H1 (cell line): ENCODE measurements around the gene TSHZ2. TPM values are rescaled to one million over a fixed set of nuclear protein-coding genes. Genes with fewer than 3 reads are reported as not detected.

Experiments
- CTCF ChIA-PET: fragments of 300-600 bp; sonication (Branson Sonifier 250); formaldehyde crosslinking; loops from one replicate; lab custom pipeline; 2021; ENCODE audit not compliant: partially characterized antibody; lab: Charles Lee
- POLR2A ChIA-PET: fragments of 300-600 bp; sonication (Branson Sonifier 250); formaldehyde crosslinking; loops from one replicate; lab custom pipeline; 2021; ENCODE audit warnings: inconsistent platforms; ENCODE audit not compliant: partially characterized antibody; lab: Charles Lee
- DNase-seq, 2 experiments: peaks; one replicate each; pipeline versions ENCODE4 v3.0.0 to v3.0.0-alpha.2; 2010 to 2022; ENCODE audit warnings: low spot score in 2 of 2, low read depth in 1 of 2, mixed read lengths in 1 of 2
- FAIRE-seq: peaks from 2 replicates; lab custom pipeline; 2011; peaks lifted over from hg19 to GRCh38; lab: Jason Lieb, UNC
- H2AFZ ChIP-seq: 2 replicates; pipeline ENCODE4 v1.8.1; 2012; ENCODE audit warnings: low read length, inconsistent platforms
- H2AK5ac ChIP-seq: 2 replicates; pipeline ENCODE4 v1.6.1; 2013; ENCODE audit warnings: low read depth, low read length
- H2BK120ac ChIP-seq: replicated peaks from 2 replicates; pipeline ENCODE3; 2013; ENCODE audit warnings: low read depth, low read length, inconsistent platforms
- H2BK12ac ChIP-seq: 2 replicates; pipeline ENCODE4 v1.6.1; 2013; ENCODE audit warnings: low read depth, low read length
- H2BK15ac ChIP-seq: 2 replicates; pipeline ENCODE4 v1.6.1; 2013; ENCODE audit warnings: low read length
- H2BK20ac ChIP-seq: 2 replicates; pipeline ENCODE4 v1.6.1; 2013; ENCODE audit warnings: low read length
- H2BK5ac ChIP-seq: 2 replicates; pipeline ENCODE4 v1.6.1; 2013; ENCODE audit warnings: low read depth, low read length
- H3K14ac ChIP-seq: 2 replicates; pipeline ENCODE4 v1.6.1; 2013; ENCODE audit warnings: inconsistent platforms; ENCODE audit not compliant: insufficient read length
- H3K18ac ChIP-seq: 2 replicates; pipeline ENCODE4 v1.6.1; 2013; ENCODE audit warnings: low read length; ENCODE audit errors: extremely low read depth
- H3K23ac ChIP-seq: 2 replicates; pipeline ENCODE4 v1.6.1; 2013; ENCODE audit warnings: inconsistent platforms; ENCODE audit not compliant: insufficient read length
- H3K23me2 ChIP-seq: 2 replicates; pipeline ENCODE4 v1.6.1; 2013; ENCODE audit warnings: low read depth, low read length
- H3K27ac ChIP-seq: 2 replicates; pipeline ENCODE4 v1.6.1; 2011; ENCODE audit warnings: low read depth, low read length, inconsistent platforms
- H3K27me3 ChIP-seq, 4 experiments: replicated peaks in 1 of 4; 1 replicate in 1 of 4; 2 replicates in 3 of 4; pipeline versions ENCODE4 v1.6.1 to v1.8.1; 2011 to 2013; ENCODE audit warnings: low read length in 3 of 4, mild to moderate bottlenecking in 3 of 4, inconsistent platforms in 2 of 4, mixed read lengths in 2 of 4, moderate library complexity in 1 of 4; ENCODE audit not compliant: control insufficient read depth in 3 of 4, insufficient read depth in 3 of 4; ENCODE audit errors: extremely low read depth in 1 of 4
- H3K36me3 ChIP-seq, 4 experiments: 2 replicates each; pipeline versions ENCODE4 v1.6.1 to v1.8.1; 2011 to 2013; ENCODE audit warnings: mild to moderate bottlenecking in 4 of 4, low read length in 3 of 4, moderate library complexity in 2 of 4, control low read depth in 1 of 4, inconsistent platforms in 1 of 4; ENCODE audit not compliant: insufficient read depth in 4 of 4, control insufficient read depth in 2 of 4
- H3K4ac ChIP-seq: replicated peaks from 2 replicates; pipeline ENCODE3; 2013; ENCODE audit warnings: low read length, low read depth, mixed read lengths, inconsistent platforms; ENCODE audit not compliant: insufficient read length
- H3K4me1 ChIP-seq, 4 experiments: replicated peaks in 1 of 4; 1 replicate in 1 of 4; 2 replicates in 3 of 4; pipeline versions ENCODE4 v1.6.1 to v1.8.1; 2011 to 2013; ENCODE audit warnings: low read length in 3 of 4, inconsistent platforms in 2 of 4, mixed read lengths in 1 of 4; ENCODE audit not compliant: insufficient read depth in 4 of 4, control insufficient read depth in 3 of 4
- H3K4me2 ChIP-seq, 2 experiments: 2 replicates each; pipeline versions ENCODE4 v1.6.1 to v1.8.1; 2011 to 2013; ENCODE audit warnings: low read depth in 2 of 2, low read length in 2 of 2, control low read depth in 1 of 2, inconsistent platforms in 1 of 2, mild to moderate bottlenecking in 1 of 2; ENCODE audit not compliant: insufficient read depth in 1 of 2
- H3K4me3 ChIP-seq, 4 experiments: fragments of 200-600, 300-600 bp in 1 of 4; sonication (generic), shearing (Covaris generic), sonication (Bioruptor Twin) in 1 of 4; 2 replicates each; pipeline versions ENCODE4 v1.5.1 to v1.8.1; 2011 to 2016; ENCODE audit warnings: low read length in 4 of 4, low read depth in 3 of 4, control low read depth in 2 of 4, inconsistent platforms in 2 of 4, mild to moderate bottlenecking in 2 of 4, mixed read lengths in 1 of 4, moderate library complexity in 1 of 4; ENCODE audit not compliant: insufficient read depth in 2 of 4; ENCODE audit errors: extremely low read depth in 1 of 4
- H3K56ac ChIP-seq: replicated peaks from 2 replicates; pipeline ENCODE3; 2013; ENCODE audit warnings: low read depth, mild to moderate bottlenecking, mixed read lengths, low read length, inconsistent platforms; ENCODE audit not compliant: insufficient read length
- H3K79me1 ChIP-seq: 2 replicates; pipeline ENCODE4 v1.6.1; 2013; ENCODE audit warnings: low read depth, low read length, control low read depth
- H3K79me2 ChIP-seq, 2 experiments: 2 replicates each; pipeline versions ENCODE4 v1.6.1 to v1.8.1; 2012 to 2013; ENCODE audit warnings: low read length in 2 of 2, mild to moderate bottlenecking in 2 of 2, inconsistent platforms in 1 of 2; ENCODE audit not compliant: insufficient read depth in 2 of 2, control insufficient read depth in 1 of 2
- H3K9ac ChIP-seq, 4 experiments: replicated peaks in 1 of 4; 1 replicate in 1 of 4; 2 replicates in 3 of 4; pipeline versions ENCODE4 v1.6.1 to v1.8.1; 2011 to 2013; ENCODE audit warnings: low read depth in 3 of 4, low read length in 3 of 4, control low read depth in 2 of 4, mild to moderate bottlenecking in 2 of 4, moderate library complexity in 2 of 4, inconsistent platforms in 1 of 4; ENCODE audit errors: extremely low read depth in 1 of 4
- H3K9me3 ChIP-seq, 2 experiments: 2 replicates each; pipeline versions ENCODE4 v1.6.1 to v1.8.1; 2012 to 2013; ENCODE audit warnings: mild to moderate bottlenecking in 2 of 2, moderate library complexity in 2 of 2, control low read depth in 1 of 2, inconsistent platforms in 1 of 2, low read depth in 1 of 2, low read length in 1 of 2, mixed read lengths in 1 of 2; ENCODE audit not compliant: insufficient read depth in 2 of 2
- H4K20me1 ChIP-seq, 2 experiments: replicated peaks in 1 of 2; 2 replicates each; pipeline versions ENCODE3 to v1.8.1; 2011 to 2013; ENCODE audit warnings: inconsistent platforms in 2 of 2, low read length in 2 of 2, mild to moderate bottlenecking in 1 of 2; ENCODE audit not compliant: insufficient read depth in 2 of 2, control insufficient read depth in 1 of 2
- H4K5ac ChIP-seq: 2 replicates; pipeline ENCODE4 v1.6.1; 2013; ENCODE audit warnings: low read length, low read depth, mixed read lengths, inconsistent platforms; ENCODE audit not compliant: insufficient read length
- H4K8ac ChIP-seq: 2 replicates; pipeline ENCODE4 v1.8.0; 2013; ENCODE audit warnings: mild to moderate bottlenecking, moderate library complexity, low read length, inconsistent platforms; ENCODE audit not compliant: insufficient read depth; ENCODE audit errors: extremely low read depth
- H4K91ac ChIP-seq: replicated peaks from 2 replicates; pipeline ENCODE3; 2013; ENCODE audit warnings: low read length, mixed read lengths, inconsistent platforms; ENCODE audit not compliant: insufficient read length
- CBX5 ChIP-seq: fragments of 300-800, 300-1000 bp; sonication (generic); IDR thresholded peaks from 2 replicates; pipeline ENCODE4 v1.7.1; 2016; ENCODE audit warnings: antibody characterized with exemption, low read length, low read depth
- CREB1 ChIP-seq: IDR thresholded peaks from 2 replicates; pipeline ENCODE4 v1.6.1; 2012; ENCODE audit warnings: inconsistent platforms
- EGR1 ChIP-seq: IDR thresholded peaks from 2 replicates; pipeline ENCODE4 v1.6.1; 2011; ENCODE audit warnings: low read depth, low read length, borderline replicate concordance
- GTF2F1 ChIP-seq: IDR thresholded peaks from 2 replicates; pipeline ENCODE4 v1.6.1; 2012; ENCODE audit warnings: low read depth, low read length, improper control_type of control experiment, borderline replicate concordance
- JUND ChIP-seq: IDR thresholded peaks from 2 replicates; pipeline ENCODE4 v1.6.1; 2011; ENCODE audit warnings: mild to moderate bottlenecking, improper control_type of control experiment, low read length
- POLR2A ChIP-seq, 2 experiments: IDR thresholded peaks; 1 replicate in 1 of 2; 2 replicates in 1 of 2; pipeline ENCODE4 v1.6.1; 2011; ENCODE audit warnings: low read depth in 2 of 2, low read length in 2 of 2, mild to moderate bottlenecking in 2 of 2; ENCODE audit errors: control extremely low read depth in 1 of 2
- RFX5 ChIP-seq: IDR thresholded peaks from 2 replicates; pipeline ENCODE4 v1.6.1; 2011; ENCODE audit warnings: low read depth, low read length, improper control_type of control experiment, borderline replicate concordance
- RXRA ChIP-seq: IDR thresholded peaks from 2 replicates; pipeline ENCODE4 v1.6.1; 2011; ENCODE audit warnings: low read depth, mild to moderate bottlenecking, low read length, moderate library complexity; ENCODE audit not compliant: insufficient read depth
- SIN3A ChIP-seq, 2 experiments: IDR thresholded peaks in 1 of 2; conservative IDR thresholded peaks in 1 of 2; 2 replicates each; pipeline ENCODE4 v1.6.1; 2011 to 2012; ENCODE audit warnings: low read length in 2 of 2, improper control_type of control experiment in 1 of 2, low read depth in 1 of 2, mild to moderate bottlenecking in 1 of 2
- SP4 ChIP-seq: IDR thresholded peaks from 2 replicates; pipeline ENCODE4 v1.6.1; 2012; ENCODE audit warnings: low read length, inconsistent platforms
- TAF7 ChIP-seq: optimal IDR thresholded peaks from 2 replicates; pipeline ENCODE3; 2011; ENCODE audit warnings: low read depth, mild to moderate bottlenecking, inconsistent platforms, low read length, moderate library complexity, borderline replicate concordance
- WGBS, 2 experiments: shearing (Covaris generic) in 1 of 2; methylation state at CpG; one replicate each; pipeline versions ENCODE4 v1.1.6 to v1.1.7; 2013 to 2015; ENCODE audit warnings: low lambda C conversion rate in 2 of 2, mixed read lengths in 2 of 2, inconsistent platforms in 1 of 2, low coverage in 1 of 2, missing lambda C conversion rate in 1 of 2; ENCODE audit not compliant: insufficient replicate concordance in 2 of 2, insufficient coverage in 1 of 2, insufficient read length in 1 of 2; ENCODE audit errors: extremely low coverage in 1 of 2, missing lambda C conversion rate in 1 of 2; 5-methylcytosine and 5-hydroxymethylcytosine counted together
- polyA plus RNA-seq, 7 experiments: library from polyadenylated mRNA; depleted of rRNA in 3 of 7; stranded (reverse) in 5 of 7; unstranded in 2 of 7; fragments of >200 nt in 5 of 7; fragments of 200-250 nt in 2 of 7; gene quantifications; 1 replicate in 5 of 7; 2 replicates in 1 of 7; 4 replicates in 1 of 7; pipeline versions ENCODE4 v1.2.1 to v1.2.3, GENCODE V29; 2011 to 2013; ENCODE audit warnings: missing spikeins in 2 of 7, mixed read lengths in 2 of 7
- total RNA-seq: library from RNA; stranded (reverse); fragmentation: NEBNext Ultra II Directional; extraction: Animal tissue kit (Norgen Biotek cat#: 25700); gene quantifications from 2 replicates; pipeline ENCODE4 v1.2.1, GENCODE V29; 2021
- TF ChIP-seq, protein P1 (sequence below), 3 experiments: IDR thresholded peaks; 1 replicate in 2 of 3; 2 replicates in 1 of 3; pipeline versions ENCODE4 v1.5.1 to v1.6.1; 2011; ENCODE audit warnings: low read length in 3 of 3, mild to moderate bottlenecking in 3 of 3, inconsistent platforms in 2 of 3, low read depth in 1 of 3, moderate library complexity in 1 of 3; ENCODE audit not compliant: insufficient read depth in 1 of 3; ENCODE audit errors: control extremely low read depth in 1 of 3

TSHZ2 gene
- total and polyA plus RNA-seq, 2 of the 8 experiments (the other 6 are each of a cell fraction or from before 2014, with no cell fraction given): 0.14 to 0.30 TPM

DNA sequence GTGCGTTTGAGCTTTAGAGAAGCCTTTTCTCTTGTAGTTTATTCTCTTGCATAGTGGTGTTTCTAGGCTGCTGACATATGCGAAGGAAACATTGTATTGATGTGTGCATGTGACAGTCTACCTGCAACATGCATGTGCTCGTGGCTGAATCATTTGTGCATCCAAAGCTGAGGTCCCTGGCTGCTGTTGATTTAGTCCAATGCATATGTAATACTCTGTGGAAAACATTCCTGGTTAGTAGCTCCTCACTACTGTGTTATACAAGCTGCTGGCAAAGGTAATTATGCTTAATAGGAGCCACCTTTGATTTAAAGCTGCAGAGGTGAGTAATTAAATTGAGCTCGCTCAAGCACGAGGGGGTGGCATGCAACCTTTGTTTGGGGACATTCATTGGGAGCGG is 24.5 kb downstream of the TSHZ2 start:
- no peak overlapping the region for H4K91ac ChIP-seq
- no peak overlapping the region for H2AFZ ChIP-seq
- H3K9ac ChIP-seq: no peak overlapping the region
- no peak overlapping the region for H3K56ac ChIP-seq
- H2BK12ac ChIP-seq: no peak overlapping the region
- no peak overlapping the region for H2AK5ac ChIP-seq
- POLR2A ChIA-PET: no interaction called here
- H3K27ac ChIP-seq: no peak overlapping the region
- no peaks in the 10 kb centered on the region for H3K9me3 ChIP-seq
- FAIRE-seq (no peak), DNase-seq (no peak)
- H3K23ac ChIP-seq: no peak overlapping the region
- no peak overlapping the region for H2BK120ac ChIP-seq
- no peak overlapping the region for H3K4ac ChIP-seq
- H2BK5ac ChIP-seq: no peak overlapping the region
- H3K18ac ChIP-seq: no peak overlapping the region
- CTCF ChIA-PET: no interaction called here
- H3K14ac ChIP-seq: no peak overlapping the region
- H4K5ac ChIP-seq: no peak overlapping the region
- H3K36me3 ChIP-seq: no peaks in the 10 kb centered on the region
- no peak overlapping the region for H3K4me2 ChIP-seq
- 93% methylated on average over 6 of the region's 6 CpGs; no CpG with 5 or more reads in 1 of the 2 experiments for WGBS, 2 experiments
- H3K4me3 ChIP-seq: no peak overlapping the region
- no peaks in the 10 kb centered on the region for H3K79me1 ChIP-seq
- TF ChIP-seq JUND (no peak), CBX5 (no peak), RFX5 (no peak), TAF7 (no peak), SIN3A (conservative IDR thresholded peaks at IDR 0.05 in 1 of 2, IDR thresholded peaks at IDR 0.05 in 1 of 2; ENCODE audit: low read depth in 1 of 2, low read length in 2 of 2) (no peak), EGR1 (no peak), RXRA (no peak), SP4 (no peak), POLR2A (IDR thresholded peaks at IDR 0.05; ENCODE audit: control extremely low read depth in 1 of 2, low read depth in 2 of 2, low read length in 2 of 2) (no peak), GTF2F1 (no peak), CREB1 (no peak)
- TF ChIP-seq, protein P1, sequence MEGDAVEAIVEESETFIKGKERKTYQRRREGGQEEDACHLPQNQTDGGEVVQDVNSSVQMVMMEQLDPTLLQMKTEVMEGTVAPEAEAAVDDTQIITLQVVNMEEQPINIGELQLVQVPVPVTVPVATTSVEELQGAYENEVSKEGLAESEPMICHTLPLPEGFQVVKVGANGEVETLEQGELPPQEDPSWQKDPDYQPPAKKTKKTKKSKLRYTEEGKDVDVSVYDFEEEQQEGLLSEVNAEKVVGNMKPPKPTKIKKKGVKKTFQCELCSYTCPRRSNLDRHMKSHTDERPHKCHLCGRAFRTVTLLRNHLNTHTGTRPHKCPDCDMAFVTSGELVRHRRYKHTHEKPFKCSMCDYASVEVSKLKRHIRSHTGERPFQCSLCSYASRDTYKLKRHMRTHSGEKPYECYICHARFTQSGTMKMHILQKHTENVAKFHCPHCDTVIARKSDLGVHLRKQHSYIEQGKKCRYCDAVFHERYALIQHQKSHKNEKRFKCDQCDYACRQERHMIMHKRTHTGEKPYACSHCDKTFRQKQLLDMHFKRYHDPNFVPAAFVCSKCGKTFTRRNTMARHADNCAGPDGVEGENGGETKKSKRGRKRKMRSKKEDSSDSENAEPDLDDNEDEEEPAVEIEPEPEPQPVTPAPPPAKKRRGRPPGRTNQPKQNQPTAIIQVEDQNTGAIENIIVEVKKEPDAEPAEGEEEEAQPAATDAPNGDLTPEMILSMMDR (IDR thresholded peaks at IDR 0.05; ENCODE audit: control extremely low read depth in 1 of 3, insufficient read depth in 1 of 3, low read depth in 1 of 3, low read length in 3 of 3): no peak
- TF ChIP-seq, all 59 proteins: peak for 0
- peaks cover 3% of the 10 kb centered on the region; the same call in 1 of the 2 replicates for H3K23me2 ChIP-seq
- H2BK20ac ChIP-seq: no peak overlapping the region
- no peaks in the 10 kb centered on the region for H4K20me1 ChIP-seq
- H2BK15ac ChIP-seq: no peak overlapping the region
- no peak overlapping the region for H4K8ac ChIP-seq
- no peaks in the 10 kb centered on the region for H3K79me2 ChIP-seq
- H3K27me3 ChIP-seq: no peaks in the 10 kb centered on the region
- no peaks in the 10 kb centered on the region for H3K4me1 ChIP-seq
